GM19324 (cell line): Measurements from ENCODE around the gene FBXL13.
A peak's percentile ranks its signal among the peaks of the same experiment; 100 is the strongest.
"Not testable (repeated sequence)": the region's sequence is repeated elsewhere in the genome, so short reads cannot be mapped to it uniquely, and the experiment has no call there.

ENCODE experiments used
- ATAC-seq: cut with Tn5 transposase; IDR thresholded peaks from one replicate; pipeline ENCODE4 v1.9.1; 2021; ENCODE audit warnings: mild to moderate bottlenecking, moderate library complexity; ENCODE audit not compliant: unreplicated experiment, low FRiP score

FBXL13 gene

DNA sequence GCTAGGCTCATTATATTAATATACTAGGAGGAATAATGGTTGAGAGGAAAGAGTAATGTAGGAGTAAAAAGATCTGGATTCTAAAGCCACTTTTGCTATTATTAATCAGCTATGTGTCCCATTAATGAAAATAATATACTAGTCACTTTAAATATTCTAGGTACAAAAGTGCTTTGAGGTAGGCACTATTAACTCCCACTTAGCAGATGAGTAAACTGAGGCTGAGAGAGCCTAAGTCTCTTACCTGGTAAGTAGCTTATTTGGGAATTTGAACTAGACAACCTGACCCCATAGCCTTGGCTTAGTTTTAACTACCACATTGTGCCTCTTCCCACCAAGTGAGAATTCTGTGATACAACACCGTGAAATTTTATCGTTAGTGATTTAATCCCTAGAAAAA, 6.3 kb upstream of the FBXL13 start:
- no peak for ATAC-seq

DNA sequence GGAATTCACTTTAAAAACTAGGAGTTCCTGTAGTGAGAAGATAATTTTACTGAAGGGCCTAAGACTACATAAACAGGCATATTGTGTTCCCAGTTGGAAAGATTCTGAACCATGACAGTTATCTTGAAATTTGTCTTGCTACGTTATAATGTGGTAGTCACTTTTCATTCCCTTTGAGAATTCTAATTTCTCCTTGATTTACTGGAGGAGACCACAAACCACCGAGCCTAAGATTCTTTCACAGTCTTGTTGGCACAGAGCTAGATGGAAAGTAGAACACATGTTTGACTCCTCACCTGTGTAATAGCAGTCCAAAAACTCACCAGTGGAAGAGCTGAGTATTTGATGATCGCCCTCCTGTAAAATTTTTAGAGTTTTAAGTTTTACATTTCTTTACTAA, 5.2 kb upstream of the FBXL13 start:
- no peak for ATAC-seq

GRCh38 chr7:103078226-103078625, 3.6 kb upstream of the FBXL13 start:
- not testable (repeated sequence) for ATAC-seq

DNA sequence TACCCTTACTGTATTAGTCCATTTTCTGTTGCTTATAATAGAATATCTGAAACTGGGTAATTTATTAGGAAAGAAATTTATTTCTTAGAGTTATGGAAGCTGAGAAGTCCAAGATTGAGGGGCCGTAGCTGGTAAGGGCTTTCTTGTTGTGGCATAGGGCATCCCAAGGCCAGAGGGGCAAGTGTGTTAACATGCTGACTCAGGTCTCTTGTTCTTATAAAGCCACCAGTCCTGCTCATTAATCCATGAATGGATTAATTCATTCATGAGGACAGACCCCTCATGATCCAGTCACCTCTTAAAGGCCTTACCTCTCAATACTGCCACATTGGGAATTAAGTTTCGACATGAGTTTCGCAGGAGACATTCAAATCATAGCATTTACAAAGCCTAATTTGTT, 2.7 kb upstream of the FBXL13 start:
- ATAC-seq, result no peak

DNA sequence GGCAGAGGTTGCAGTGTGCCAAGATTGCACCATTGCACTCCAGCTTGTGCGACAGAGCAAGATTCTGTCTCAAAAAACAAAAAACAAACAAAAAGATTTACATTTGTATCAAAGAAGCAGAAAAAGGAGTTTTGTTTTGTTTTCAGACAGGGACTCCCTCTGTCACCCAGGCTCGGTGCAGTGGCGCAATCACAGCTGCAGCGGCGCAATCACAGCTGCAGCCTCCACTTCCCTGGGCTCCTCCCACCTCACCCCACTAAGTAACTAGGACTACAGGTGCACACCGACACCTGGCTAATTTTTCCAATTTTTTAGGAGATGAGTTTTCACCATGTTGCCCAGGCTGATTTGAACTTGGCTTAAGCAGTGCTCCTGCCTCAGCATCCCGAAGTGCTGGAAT, 2.2 kb upstream of the FBXL13 start:
- ATAC-seq, result no peak

- peak; percentile 37 for ATAC-seq
Measured at GRCh38 chr7:103075337-103075918, 832 bp upstream of the FBXL13 start.

DNA sequence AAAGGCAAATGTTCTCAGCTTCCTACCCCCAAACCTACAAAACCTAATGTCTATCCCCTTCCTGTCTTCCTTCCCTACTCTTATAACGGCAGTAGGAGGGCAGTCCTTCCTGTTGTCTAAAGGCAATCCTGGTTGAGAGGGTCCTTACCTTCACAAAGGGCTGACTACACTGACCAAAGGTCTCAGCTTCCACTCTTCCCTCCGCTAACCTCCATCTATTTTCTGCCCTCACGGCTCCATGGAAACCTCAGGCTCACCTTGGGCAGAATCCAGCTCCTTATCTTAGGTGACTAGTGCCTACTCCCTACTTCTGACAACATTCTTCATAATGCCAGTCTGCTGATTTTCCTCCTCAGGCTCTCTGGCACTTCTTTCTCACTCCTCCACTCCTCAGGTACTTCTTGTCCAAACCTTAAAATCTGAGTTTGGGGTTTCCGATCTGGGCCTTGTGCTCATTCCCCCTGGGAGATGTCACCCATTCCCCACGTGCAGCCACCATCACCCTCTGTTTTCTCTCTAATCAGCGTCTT, 542 bp downstream of the FBXL13 start:
- ATAC-seq, result no peak

DNA sequence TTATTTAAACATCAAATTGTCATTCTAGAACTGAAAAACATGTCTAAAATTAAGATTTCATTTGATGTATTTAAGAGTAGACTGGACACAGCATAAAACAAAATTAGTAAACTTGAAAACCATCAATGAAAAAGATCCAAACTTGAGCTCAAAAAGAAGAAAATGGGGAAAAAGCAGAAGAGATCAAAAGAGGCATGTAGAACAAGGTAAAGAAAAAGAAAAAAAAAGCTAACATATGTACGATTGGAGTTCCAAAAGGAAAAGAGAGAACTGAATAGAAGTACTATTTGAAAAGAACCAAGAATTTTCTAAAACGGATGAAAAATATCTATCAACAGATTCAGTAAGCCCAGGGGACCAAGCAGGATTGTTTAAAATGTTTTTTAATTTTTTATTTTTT, 3.6 kb downstream of the FBXL13 start:
- ATAC-seq, result no peak

GRCh38 chr7:103068414-103069403, 5.9 kb downstream of the FBXL13 start:
- ATAC-seq, result no peak

GRCh38 chr7:103065667-103066066, 8.9 kb downstream of the FBXL13 start:
- no peak for ATAC-seq

- ATAC-seq, result no peak
Measured at GRCh38 chr7:103063895-103064294, 10.7 kb downstream of the FBXL13 start.

DNA sequence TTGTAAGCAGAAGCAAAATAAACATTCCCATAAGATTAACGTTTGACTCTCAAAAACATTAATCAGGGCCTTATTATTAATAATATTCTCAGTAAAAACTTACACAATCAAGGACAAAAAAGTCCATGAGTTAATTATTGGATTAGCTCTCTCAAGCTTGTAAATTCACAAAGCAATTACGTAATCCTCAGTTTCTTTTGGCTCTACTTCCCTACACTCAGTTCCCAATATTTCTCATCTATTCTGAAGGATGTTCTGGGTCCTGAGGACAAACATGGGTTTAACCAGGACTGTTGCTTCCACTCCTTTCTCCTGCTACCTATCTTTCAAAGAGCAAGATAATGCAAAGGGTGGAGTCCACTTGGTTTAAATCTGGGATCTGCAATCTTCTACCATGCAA, 15.1 kb downstream of the FBXL13 start:
- no peak for ATAC-seq

DNA sequence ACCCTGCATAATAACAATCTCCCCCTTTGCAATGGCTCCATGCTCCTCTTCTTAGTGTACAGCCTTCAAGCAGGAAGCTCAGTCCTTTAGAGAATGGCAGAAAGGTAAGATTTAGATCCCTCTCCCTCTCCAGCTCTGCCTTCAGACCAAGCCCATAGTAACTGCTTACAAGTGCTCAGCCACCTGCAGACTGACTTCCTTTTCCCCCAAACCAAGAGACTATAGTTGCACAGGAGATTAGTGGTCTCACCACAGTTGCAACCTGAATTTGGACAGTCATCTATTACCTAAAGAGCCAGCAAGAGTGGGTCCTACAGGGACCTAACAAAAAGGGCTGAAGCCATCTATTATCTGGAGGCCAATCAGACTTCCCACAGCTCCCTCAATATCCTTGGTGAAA, 16.5 kb downstream of the FBXL13 start:
- ATAC-seq, result no peak

GRCh38 chr7:103056006-103056405, 18.6 kb downstream of the FBXL13 start:
- not testable (repeated sequence) for ATAC-seq

- no peak for ATAC-seq
Measured at GRCh38 chr7:103051519-103051918, 23.1 kb downstream of the FBXL13 start.

GRCh38 chr7:103048833-103049232, 25.8 kb downstream of the FBXL13 start:
- no peak for ATAC-seq

GRCh38 chr7:103041815-103042214, 32.8 kb downstream of the FBXL13 start:
- not testable (repeated sequence) for ATAC-seq

- ATAC-seq, result not testable (repeated sequence)
Measured at GRCh38 chr7:103037823-103038739, 36.5 kb downstream of the FBXL13 start.

DNA sequence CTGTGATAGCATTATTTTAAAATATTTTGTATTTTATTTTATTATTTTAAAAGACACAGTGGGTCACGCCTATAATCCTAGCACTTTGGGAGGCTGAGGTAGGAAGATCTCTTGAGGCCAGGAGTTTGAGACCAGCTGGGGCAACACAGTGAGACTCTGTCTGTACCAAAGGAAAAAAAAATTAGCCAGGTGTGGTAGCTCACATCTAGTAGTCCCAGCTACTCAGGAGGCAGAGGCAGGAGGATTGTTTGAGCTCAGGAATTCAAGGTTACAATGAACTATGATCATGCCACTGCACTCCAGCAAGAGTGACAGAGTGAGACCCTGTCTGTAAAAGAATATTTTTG, 37.1 kb downstream of the FBXL13 start:
- no peak for ATAC-seq

DNA sequence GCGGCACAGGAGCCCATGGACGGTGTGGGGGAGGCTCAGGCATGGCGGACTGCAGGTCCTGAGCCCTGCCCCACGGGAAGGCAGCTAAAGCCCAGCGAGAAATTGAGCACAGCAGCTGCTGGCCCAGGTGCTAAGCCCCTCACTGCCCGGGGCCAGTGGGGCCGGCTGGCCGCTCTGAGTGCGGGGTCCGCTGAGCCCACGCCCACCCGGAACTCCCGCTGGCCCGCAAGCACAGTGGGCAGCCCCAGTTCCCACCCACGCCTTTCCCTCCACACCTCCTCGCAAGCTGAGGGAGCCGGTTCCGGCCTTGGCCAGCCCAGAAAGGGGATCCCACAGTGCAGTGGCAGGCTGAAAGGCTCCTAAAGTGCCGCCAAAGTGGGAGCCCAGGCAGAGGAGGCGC, 40.3 kb downstream of the FBXL13 start:
- ATAC-seq, result not testable (repeated sequence)

DNA sequence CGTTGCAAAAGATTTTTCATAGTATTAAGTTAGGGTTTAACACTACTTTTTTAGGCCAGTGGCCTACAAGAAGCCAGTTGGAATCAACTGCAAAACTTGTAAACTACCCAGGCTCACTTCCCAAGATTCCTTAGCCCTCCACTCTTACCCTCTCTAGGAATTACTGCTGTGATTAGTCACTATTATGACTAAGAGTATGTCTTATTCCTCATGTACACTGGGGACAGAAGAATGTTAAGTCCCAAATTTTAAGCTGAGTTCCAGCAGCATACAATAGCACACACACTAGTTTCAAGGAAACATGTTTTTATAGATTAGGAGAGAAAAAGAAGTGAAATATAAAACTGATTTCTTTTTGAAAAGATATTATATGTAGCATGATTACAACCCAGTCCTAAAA, 42.8 kb downstream of the FBXL13 start:
- no peak for ATAC-seq
